H1 (cell line): ENCODE results near the gene SELPLG. TPM values are rescaled to one million over a fixed set of nuclear protein-coding genes. Genes with fewer than 3 reads are reported as not detected.

Source experiments
- ASH2L ChIP-seq: fragments of 200-600, 300-600 bp; sonication (generic); IDR thresholded peaks from one replicate; pipeline ENCODE4 v1.7.1; 2017; ENCODE audit warnings: low read length
- CBX8 ChIP-seq: fragments of 300-800, 300-1000 bp; sonication (generic); IDR thresholded peaks from 2 replicates; pipeline ENCODE4 v1.7.1; 2016; ENCODE audit warnings: low read depth, low read length, borderline replicate concordance
- KDM1A ChIP-seq: fragments of 200-600, 300-600 bp; sonication (generic); IDR thresholded peaks from 2 replicates; pipeline ENCODE4 v1.7.1; 2016; ENCODE audit warnings: mild to moderate bottlenecking, low read length, borderline replicate concordance
- NRF1 ChIP-seq: IDR thresholded peaks from 2 replicates; pipeline ENCODE4 v1.6.1; 2011; ENCODE audit warnings: mild to moderate bottlenecking, low read depth, low read length, improper control_type of control experiment
- POU5F1 ChIP-seq: IDR thresholded peaks from 2 replicates; pipeline ENCODE4 v1.6.1; 2011; ENCODE audit warnings: low read depth, mild to moderate bottlenecking, low read length, moderate library complexity
- RFX5 ChIP-seq: IDR thresholded peaks from 2 replicates; pipeline ENCODE4 v1.6.1; 2011; ENCODE audit warnings: low read depth, low read length, improper control_type of control experiment, borderline replicate concordance
- SUZ12 ChIP-seq: fragments of 200-600 bp; sonication (generic); IDR thresholded peaks from 2 replicates; pipeline ENCODE4 v1.6.1; 2012; ENCODE audit warnings: mild to moderate bottlenecking, inconsistent platforms, low read length, moderate library complexity, mixed read lengths
- TAF7 ChIP-seq: optimal IDR thresholded peaks from 2 replicates; pipeline ENCODE3; 2011; ENCODE audit warnings: low read depth, mild to moderate bottlenecking, inconsistent platforms, low read length, moderate library complexity, borderline replicate concordance
- TCF12 ChIP-seq: IDR thresholded peaks from 2 replicates; pipeline ENCODE4 v1.6.1; 2011; ENCODE audit warnings: low read depth, mild to moderate bottlenecking, low read length
- polyA plus RNA-seq, 7 experiments: library from polyadenylated mRNA; depleted of rRNA in 3 of 7; stranded (reverse) in 5 of 7; unstranded in 2 of 7; fragments of >200 nt in 5 of 7; fragments of 200-250 nt in 2 of 7; gene quantifications; 1 replicate in 5 of 7; 2 replicates in 1 of 7; 4 replicates in 1 of 7; pipeline versions ENCODE4 v1.2.1 to v1.2.3, GENCODE V29; 2011 to 2013; ENCODE audit warnings: missing spikeins in 2 of 7, mixed read lengths in 2 of 7
- total RNA-seq: library from RNA; stranded (reverse); fragmentation: NEBNext Ultra II Directional; extraction: Animal tissue kit (Norgen Biotek cat#: 25700); gene quantifications from 2 replicates; pipeline ENCODE4 v1.2.1, GENCODE V29; 2021

Gene SELPLG
- total and polyA plus RNA-seq, 2 of the 8 experiments (the other 6 are each of a cell fraction or from before 2014, with no cell fraction given): 0.18 TPM; not detected in 1

DNA sequence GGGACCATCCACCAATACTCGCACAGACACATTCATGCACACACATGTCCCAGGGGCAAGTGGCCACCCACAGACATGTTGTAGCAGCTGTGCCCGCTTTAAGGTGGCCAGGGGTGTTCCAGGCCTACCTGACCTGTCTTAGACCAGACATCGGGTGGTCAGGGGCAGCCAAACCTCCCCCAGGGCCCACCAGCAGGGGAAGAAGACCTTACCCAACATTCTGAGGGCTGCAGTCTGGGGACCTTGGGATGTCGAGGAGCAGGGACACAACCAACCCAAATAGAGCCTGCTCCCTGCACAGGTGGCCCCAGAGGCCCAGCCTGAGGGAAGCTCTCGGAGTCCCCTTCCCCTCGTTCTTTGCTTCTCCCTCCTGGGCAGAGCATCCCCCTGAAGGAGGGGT, 34.2 kb downstream of the SELPLG start (continued):
- TF ChIP-seq SUZ12 (no peak), ASH2L (no peak), POU5F1 (no peak), KDM1A (no peak), RFX5 (no peak), TCF12 (no peak), TAF7 (no peak), CBX8 (no peak), NRF1 (no peak)
